Muscle layer of duodenum (tissue), 2 donors: ENCODE results near the gene GPR39.

Source experiments
- H3K27ac ChIP-seq: one replicate; pipeline ENCODE4 v1.7.0; 2013; ENCODE audit warnings: mild to moderate bottlenecking, low read length
- H3K27me3 ChIP-seq: one replicate; pipeline ENCODE4 v1.7.0; 2013; ENCODE audit warnings: low read depth, mild to moderate bottlenecking, control low read depth, low read length
- H3K36me3 ChIP-seq, 2 donors: one replicate each; pipeline ENCODE4 v1.7.0; 2013; ENCODE audit warnings: low read length in 2 of 2, control low read depth in 1 of 2, mild to moderate bottlenecking in 1 of 2; ENCODE audit not compliant: insufficient read depth in 2 of 2, control insufficient read depth in 1 of 2
- H3K4me1 ChIP-seq, 2 donors: one replicate each; pipeline ENCODE4 v1.7.0; 2013; ENCODE audit warnings: low read length in 2 of 2, mild to moderate bottlenecking in 2 of 2, control low read depth in 1 of 2, moderate library complexity in 1 of 2; ENCODE audit not compliant: insufficient read depth in 2 of 2, control insufficient read depth in 1 of 2
- H3K4me3 ChIP-seq, 2 donors: one replicate each; pipeline ENCODE4 v1.7.0; 2013; ENCODE audit warnings: low read length in 2 of 2, low read depth in 1 of 2, mild to moderate bottlenecking in 1 of 2
- H3K9me3 ChIP-seq, 2 donors: one replicate each; pipeline ENCODE4 v1.7.0; 2013; ENCODE audit warnings: low read length in 2 of 2, control low read depth in 1 of 2, mild to moderate bottlenecking in 1 of 2; ENCODE audit not compliant: control insufficient read depth in 1 of 2
- donor health status: healthy.

The GPR39 gene

DNA sequence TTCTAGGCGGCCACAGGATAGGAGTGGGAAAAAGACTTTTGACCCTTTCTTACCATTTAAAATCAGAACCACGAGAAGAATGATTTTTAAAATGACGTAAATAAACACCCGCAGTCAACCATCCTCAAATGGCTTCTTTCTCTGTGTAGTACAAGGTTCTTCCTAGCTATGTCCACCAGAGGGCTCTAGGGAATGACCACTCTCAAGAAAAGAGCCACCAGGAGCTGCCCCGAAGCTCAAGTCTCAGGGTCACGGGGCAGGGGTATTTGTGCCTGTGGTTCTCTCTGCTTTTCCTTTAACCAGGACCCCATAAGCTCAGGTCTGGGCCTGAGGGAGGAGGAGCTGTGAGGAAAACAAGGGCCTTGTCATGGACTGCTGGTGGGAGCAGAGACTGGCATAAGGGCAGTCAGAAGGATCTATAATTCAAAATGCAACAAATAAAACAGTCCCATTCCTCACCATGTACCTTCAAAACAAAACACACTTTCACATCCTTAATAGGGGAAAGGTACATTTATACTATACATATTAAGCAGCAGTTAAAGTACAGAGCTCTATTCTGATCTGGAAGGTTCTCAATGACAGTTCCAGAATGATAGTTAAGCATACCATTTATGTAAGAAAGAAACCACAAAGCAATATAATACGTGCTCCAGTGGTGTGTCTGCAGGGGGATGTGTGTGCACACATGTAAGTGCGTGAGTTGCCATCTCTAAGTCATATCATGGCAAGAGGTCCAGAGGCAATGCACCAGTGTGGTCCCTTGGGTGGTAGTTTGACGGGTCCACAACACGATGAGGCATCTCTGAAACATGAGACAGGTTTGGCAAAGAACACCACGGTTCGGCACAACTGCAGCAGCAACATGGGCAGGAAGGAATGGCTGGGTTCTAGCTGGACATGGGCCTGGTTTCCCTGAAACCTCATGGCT, 234.8 kb downstream of the GPR39 start:
- H3K27ac ChIP-seq: no peak overlapping the region
- no peaks in the 10 kb centered on the region for H3K27me3 ChIP-seq
- H3K4me3 ChIP-seq: no peak overlapping the region
- H3K36me3 ChIP-seq: no peaks in the 10 kb centered on the region
- no peaks in the 10 kb centered on the region for H3K9me3 ChIP-seq
- H3K4me1 ChIP-seq: no peaks in the 10 kb centered on the region

DNA sequence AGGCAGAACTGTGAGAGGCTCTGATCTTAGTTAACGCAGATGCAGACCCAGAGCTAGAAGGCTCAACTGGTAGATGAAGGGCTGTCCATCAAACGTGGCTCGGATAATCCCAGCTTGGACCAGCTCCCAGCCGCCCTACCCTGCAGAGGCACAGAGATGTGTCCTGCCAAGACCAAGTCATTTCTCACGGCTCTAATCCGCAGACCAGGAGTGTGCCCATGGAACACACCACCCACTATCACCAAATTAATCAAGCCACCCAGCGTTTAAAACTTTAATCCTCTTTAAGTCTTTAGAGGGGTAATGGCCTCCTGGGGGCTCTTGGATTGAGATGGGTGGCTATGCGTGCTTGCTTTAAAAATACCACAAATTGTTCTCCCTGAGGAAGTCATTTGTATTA, 235.9 kb downstream of the GPR39 start:
- H3K4me3 ChIP-seq: no peak overlapping the region
- no peaks in the 10 kb centered on the region for H3K36me3 ChIP-seq
- H3K9me3 ChIP-seq: no peaks in the 10 kb centered on the region
- no peaks in the 10 kb centered on the region for H3K27me3 ChIP-seq
- no peak overlapping the region for H3K27ac ChIP-seq
- no peaks in the 10 kb centered on the region for H3K4me1 ChIP-seq

DNA sequence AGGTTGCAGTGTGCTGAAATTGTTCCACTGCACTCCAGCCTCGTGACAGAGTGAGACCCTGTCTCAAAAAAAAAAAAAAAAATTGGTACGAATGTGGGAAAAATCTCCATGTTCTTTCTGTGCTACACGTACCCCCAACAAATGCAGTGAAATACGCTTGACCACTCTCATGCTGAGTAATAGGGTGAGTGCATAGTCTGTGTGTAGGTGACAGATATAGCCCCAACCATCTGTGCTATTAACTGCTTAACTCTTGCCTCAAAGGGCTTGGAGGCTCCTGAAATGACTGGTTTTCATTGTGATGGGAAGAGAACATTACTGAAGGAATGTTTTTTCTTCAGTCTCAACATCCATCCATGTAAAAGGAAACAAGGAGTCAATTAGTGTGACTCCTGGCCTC, 237.7 kb downstream of the GPR39 start:
- no peaks in the 10 kb centered on the region for H3K9me3 ChIP-seq
- H3K27ac ChIP-seq: no peak overlapping the region
- no peaks in the 10 kb centered on the region for H3K4me1 ChIP-seq
- no peaks in the 10 kb centered on the region for H3K36me3 ChIP-seq
- no peak overlapping the region for H3K4me3 ChIP-seq
- H3K27me3 ChIP-seq: no peaks in the 10 kb centered on the region

DNA sequence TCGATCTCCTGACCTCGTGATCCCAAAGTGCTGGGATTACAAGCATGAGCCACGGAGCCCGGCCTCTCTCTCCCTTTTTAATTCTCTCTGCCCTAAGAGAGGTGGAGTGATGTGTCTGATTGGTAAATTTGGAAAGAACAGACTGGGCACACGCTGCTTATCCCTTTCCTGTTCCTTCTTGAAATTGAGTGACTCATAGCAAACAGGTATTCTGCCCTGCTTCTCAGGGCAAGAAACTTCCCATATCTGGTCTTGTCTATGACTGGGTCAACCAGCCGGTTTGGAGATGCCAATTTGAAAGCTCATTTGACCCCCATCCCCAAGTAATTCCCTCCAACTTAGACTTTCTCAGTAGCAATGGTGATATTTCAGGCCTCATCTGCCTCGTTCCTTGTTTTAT, 238.4 kb downstream of the GPR39 start:
- Histone ChIP-seq H3K36me3 (no peaks in the 10 kb centered on the region), H3K27ac (no peak overlapping the region), H3K4me3 (no peak overlapping the region), H3K9me3 (no peaks in the 10 kb centered on the region), H3K27me3 (no peaks in the 10 kb centered on the region), H3K4me1 (no peaks in the 10 kb centered on the region)

DNA sequence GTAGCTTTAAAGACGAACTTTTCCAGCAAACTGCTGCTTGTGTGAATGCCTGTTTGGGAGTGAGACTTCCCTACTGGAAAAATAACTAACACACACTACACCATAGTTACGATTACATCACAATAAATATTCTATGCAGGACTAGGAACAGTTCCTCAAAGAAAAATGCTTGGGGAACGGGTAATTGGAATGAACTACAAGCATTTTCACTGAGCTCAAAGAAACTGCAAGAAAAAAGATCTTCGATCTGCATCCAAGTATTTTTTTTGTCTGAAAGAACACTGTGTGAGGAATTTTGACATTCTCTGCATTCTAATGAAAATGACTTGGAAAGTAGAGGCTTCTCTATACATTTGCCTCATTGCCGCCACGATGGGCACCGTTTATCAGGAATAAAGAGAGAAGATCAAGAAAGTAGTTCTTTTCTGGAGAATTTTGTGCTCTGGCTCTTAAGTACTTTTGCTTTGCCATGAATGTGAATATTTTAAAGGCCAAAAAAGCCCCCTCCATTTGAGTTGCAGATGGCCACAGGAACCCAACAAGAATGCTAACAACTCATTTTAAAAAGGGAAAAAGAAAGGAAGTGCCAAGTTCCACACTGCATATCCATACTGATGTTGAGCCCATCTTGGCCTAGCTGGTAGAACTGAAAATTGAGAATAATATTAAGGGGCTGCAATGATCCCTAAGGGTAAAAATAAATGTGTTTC, 239.8 kb downstream of the GPR39 start:
- no peaks in the 10 kb centered on the region for H3K36me3 ChIP-seq
- H3K27ac ChIP-seq: no peak overlapping the region
- no peak overlapping the region for H3K4me3 ChIP-seq
- no peaks in the 10 kb centered on the region for H3K27me3 ChIP-seq
- no peaks in the 10 kb centered on the region for H3K9me3 ChIP-seq
- H3K4me1 ChIP-seq: no peaks in the 10 kb centered on the region

DNA sequence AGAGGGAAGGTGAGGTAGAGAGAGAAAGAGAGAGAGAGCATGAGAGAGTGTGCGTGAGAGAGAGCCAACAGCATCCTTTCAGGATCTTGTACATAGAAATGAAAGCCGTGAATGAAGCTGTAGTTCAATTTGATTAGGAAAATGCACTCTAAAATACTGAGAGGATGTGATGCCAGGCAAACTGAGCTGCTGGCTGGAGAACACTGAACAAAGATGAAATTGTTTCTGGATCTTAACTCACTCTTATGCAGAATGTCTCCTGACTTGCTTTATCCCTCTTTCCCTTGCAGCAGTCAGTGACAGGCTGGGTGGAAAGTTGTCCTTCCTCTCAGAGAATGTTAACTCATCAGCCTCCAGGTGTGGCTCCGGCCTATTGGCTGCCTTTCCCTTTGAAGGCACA, 242.7 kb downstream of the GPR39 start:
- H3K27me3 ChIP-seq: no peaks in the 10 kb centered on the region
- no peaks in the 10 kb centered on the region for H3K9me3 ChIP-seq
- H3K4me3 ChIP-seq: no peak overlapping the region
- H3K27ac ChIP-seq: no peak overlapping the region
- no peaks in the 10 kb centered on the region for H3K36me3 ChIP-seq
- no peaks in the 10 kb centered on the region for H3K4me1 ChIP-seq

- Histone ChIP-seq H3K9me3 (no peaks in the 10 kb centered on the region), H3K36me3 (no peaks in the 10 kb centered on the region), H3K4me1 (no peaks in the 10 kb centered on the region), H3K27me3 (peaks cover 1% of the 10 kb centered on the region), H3K27ac (no peak overlapping the region), H3K4me3 (no peak overlapping the region)
Measured at GRCh38 chr2:132662732-132663131, 246.1 kb downstream of the GPR39 start.

DNA sequence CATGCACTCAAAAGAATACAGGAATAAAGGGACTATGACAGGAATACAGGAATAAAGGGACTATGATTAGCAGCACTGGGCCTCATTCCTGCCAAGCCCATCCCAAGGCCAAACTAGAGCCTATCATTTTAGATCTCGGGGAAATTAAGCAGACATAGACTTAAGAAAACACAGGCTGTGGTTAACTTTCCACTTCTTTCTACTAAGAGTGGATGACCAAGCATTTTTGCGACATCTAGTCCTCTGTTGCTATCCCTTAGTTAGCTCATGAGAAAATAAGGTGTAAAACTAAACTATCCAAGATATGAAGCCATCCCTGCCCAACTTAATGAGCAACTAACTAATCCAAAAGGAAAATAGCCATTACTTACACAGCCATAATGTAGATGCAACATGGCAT, 247.5 kb downstream of the GPR39 start:
- Histone ChIP-seq H3K27ac (no peak overlapping the region), H3K36me3 (no peaks in the 10 kb centered on the region), H3K4me1 (peaks cover 0 to 12% of the 10 kb centered on the region in 2 donors), H3K9me3 (no peaks in the 10 kb centered on the region), H3K4me3 (no peak overlapping the region), H3K27me3 (peaks cover 10% of the 10 kb centered on the region)

GRCh38 chr2:132665401-132666140, 249.0 kb downstream of the GPR39 start:
- Histone ChIP-seq H3K9me3 (no peaks in the 10 kb centered on the region), H3K27me3 (peaks cover 13% of the 10 kb centered on the region), H3K36me3 (no peaks in the 10 kb centered on the region), H3K4me3 (no peak overlapping the region), H3K27ac (no peak overlapping the region), H3K4me1 (peaks cover 0 to 26% of the 10 kb centered on the region in 2 donors)

DNA sequence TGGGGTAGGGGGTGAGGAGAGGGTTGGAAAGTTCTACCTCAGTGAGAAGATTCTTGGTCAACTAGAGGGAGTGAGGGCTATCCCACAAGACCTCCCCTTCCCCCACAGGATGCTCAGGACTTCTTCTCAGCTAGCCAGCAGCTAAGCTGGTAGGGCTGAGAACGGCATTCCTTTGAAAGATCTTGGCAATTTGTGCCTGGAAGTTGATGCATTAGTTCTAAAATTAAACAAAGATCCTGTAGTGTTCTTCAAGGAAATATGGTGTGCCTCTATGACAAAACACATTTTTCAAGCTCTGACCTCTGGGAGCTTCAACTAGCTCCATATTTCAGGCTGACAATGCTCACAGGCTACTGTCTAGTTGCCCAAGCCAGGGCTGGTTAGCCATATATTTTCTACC, 251.1 kb downstream of the GPR39 start:
- peaks cover 13% of the 10 kb centered on the region for H3K27me3 ChIP-seq
- H3K4me1 ChIP-seq: peaks cover 0 to 34% of the 10 kb centered on the region in 2 donors

DNA sequence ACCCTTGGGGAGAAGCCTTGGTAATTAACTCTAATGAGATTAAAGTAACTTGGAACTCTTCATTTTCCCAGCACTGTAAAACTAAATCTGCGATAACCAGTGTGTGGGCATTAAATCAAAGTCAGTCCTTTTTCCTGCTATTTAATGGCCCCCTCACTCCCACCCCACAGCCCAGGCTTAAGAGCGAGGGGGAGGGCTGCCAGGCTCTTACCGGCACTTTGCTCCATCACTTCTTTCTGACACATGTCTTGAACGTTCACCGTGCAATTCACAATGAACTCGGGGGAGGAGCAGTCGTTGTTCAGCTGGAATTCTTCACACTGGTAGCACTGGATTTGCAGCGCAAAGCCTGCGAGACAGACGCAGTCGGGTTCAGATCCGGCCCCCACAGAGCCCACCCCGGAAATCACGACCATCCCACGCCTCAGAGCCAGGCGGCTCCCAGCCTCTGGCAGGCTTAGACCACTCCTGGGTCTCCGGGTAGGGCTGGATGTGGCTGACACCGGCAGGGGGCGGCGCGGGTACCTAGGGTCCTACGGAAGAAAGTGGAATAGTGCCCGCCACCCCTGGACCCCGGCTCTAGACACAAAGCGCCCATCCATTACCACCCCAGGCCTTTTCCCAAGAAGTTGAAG, 251.7 kb downstream of the GPR39 start:
- H3K27me3 ChIP-seq: peaks cover 13% of the 10 kb centered on the region
- no peaks in the 10 kb centered on the region for H3K36me3 ChIP-seq
- no peaks in the 10 kb centered on the region for H3K9me3 ChIP-seq
- H3K27ac ChIP-seq: no peak overlapping the region
- peak overlapping the region in 1 of 2 donors; percentile 73 for H3K4me3 ChIP-seq
- H3K4me1 ChIP-seq: peaks cover 0 to 34% of the 10 kb centered on the region in 2 donors

More for the DNA sequence above, 251.1 kb downstream of the GPR39 start:
- Histone ChIP-seq H3K9me3 (no peaks in the 10 kb centered on the region), H3K4me3 (no peak overlapping the region), H3K36me3 (no peaks in the 10 kb centered on the region), H3K27ac (no peak overlapping the region)
